ENCODE results near the gene NPTN. TPM values are rescaled to one million over a fixed set of nuclear protein-coding genes. Genes with fewer than 3 reads are reported as not detected.

NPTN gene
- total RNA-seq, 1 experiment from 2014 or later, result 90.9 TPM

- Histone ChIP-seq H3K27me3 (ENCODE audit: insufficient read depth, low read length) (no peaks in the 10 kb centered on the region), H3K4me1 (ENCODE audit: control insufficient read depth in 1 of 2, insufficient read depth in 2 of 2, low read length in 2 of 2) (peaks cover 10 to 13% of the 10 kb centered on the region in 2 experiments), H3K9ac (ENCODE audit: low read length) (no peak overlapping the region), H3K27ac (ENCODE audit: low read depth, low read length) (no peak overlapping the region), H3K4me3 (replicated peaks in 1 of 2; ENCODE audit: low read depth in 1 of 2, low read length in 2 of 2) (no peak overlapping the region), H4K20me1 (ENCODE audit: insufficient read depth) (no peaks in the 10 kb centered on the region), H3K79me2 (ENCODE audit: insufficient read depth, low read length) (no peaks in the 10 kb centered on the region), H3K9me3 (ENCODE audit: control insufficient read depth in 1 of 2, insufficient read depth in 1 of 2, low read depth in 1 of 2, low read length in 2 of 2) (no peaks in the 10 kb centered on the region), H3K4me2 (ENCODE audit: low read length) (no peak overlapping the region), H3K36me3 (ENCODE audit: control insufficient read depth in 1 of 2, insufficient read depth in 2 of 2, low read length in 2 of 2) (peaks cover 24 to 35% of the 10 kb centered on the region in 2 experiments; a peak in 3 of 4 replicates), H2AFZ (ENCODE audit: low read depth, low read length, poor library complexity, severe bottlenecking) (no peak overlapping the region), H3K9me2 (ENCODE audit: insufficient read depth) (no peaks in the 10 kb centered on the region)
- TF ChIP-seq REST (IDR thresholded peaks at IDR 0.05; ENCODE audit: low read depth), result no peak
- TF ChIP-seq ELF1 (IDR thresholded peaks at IDR 0.05; ENCODE audit: borderline replicate concordance, low read depth), result no peak
- TF ChIP-seq POLR2AphosphoS5 (IDR thresholded peaks at IDR 0.05; ENCODE audit: low read depth, low read length), result no peak
- no peak for TF ChIP-seq CTCF (IDR thresholded peaks at IDR 0.05 in 2 of 3, conservative IDR thresholded peaks at IDR 0.05 in 1 of 3; ENCODE audit: borderline replicate concordance in 1 of 3, insufficient read depth in 1 of 3, low read depth in 2 of 3, low read length in 2 of 3)
- no peak for TF ChIP-seq SIN3A (IDR thresholded peaks at IDR 0.05; ENCODE audit: low read depth)
- no peak for TF ChIP-seq MAX (IDR thresholded peaks at IDR 0.05)
- no peak for TF ChIP-seq EZH2phosphoT487 (IDR thresholded peaks at IDR 0.05; ENCODE audit: borderline replicate concordance)
- no peak for TF ChIP-seq ZFX (IDR thresholded peaks at IDR 0.05)
- TF ChIP-seq YY1 (IDR thresholded peaks at IDR 0.05; ENCODE audit: extremely low read depth, insufficient replicate concordance, low read depth, low read length), result no peak
- no peak for TF ChIP-seq ZBTB33 (IDR thresholded peaks at IDR 0.05; ENCODE audit: extremely low read depth, insufficient replicate concordance, low read length)
- BruUV-seq (replicated peaks), result no TSS peak
- POLR2A ChIA-PET, result no interaction called here
- RAD21 ChIA-PET (ENCODE audit: low non-redundant PET in 1 of 2, low total read pairs in 2 of 2, uncharacterized antibody in 2 of 2, unreplicated experiment in 2 of 2), result no interaction called here
- ATAC-seq (no peak), DNase-seq (ENCODE audit: low read depth, low spot score) (no peak)
- intact Hi-C loops (cut with micrococcal nuclease), result loop anchor here (10.0 kb wide), 1 partner anchor 218 kb away; no protein-coding TSS in a partner anchor
- CTCF ChIA-PET, result no interaction called here
Observed at GRCh38 chr15:73567020-73567419, 66.2 kb downstream of the NPTN start.

Measured in HCT116 (cell line).